Brain microvascular endothelial cell (primary cell): Measurements from ENCODE around the gene ARHGAP26.
A peak's percentile ranks its signal among the peaks of the same experiment; 100 is the strongest.
"Not testable (repeated sequence)": the region's sequence is repeated elsewhere in the genome, so short reads cannot be mapped to it uniquely, and the experiment has no call there.

Experiments used
- DNase-seq: peaks from one replicate; pipeline ENCODE4 v3.0.0-alpha.2; 2020
- H3K27ac ChIP-seq: fragments of 250-450 bp; sonication (Bioruptor Pico); 2 replicates; pipeline ENCODE4 v1.5.1; 2020; ENCODE audit warnings: mild to moderate bottlenecking, moderate library complexity
- H3K27me3 ChIP-seq: fragments of 250-450 bp; sonication (Bioruptor Pico); replicated peaks from 2 replicates; pipeline ENCODE4 v1.5.1; 2020; ENCODE audit warnings: mild to moderate bottlenecking
- H3K36me3 ChIP-seq: fragments of 250-450 bp; sonication (Bioruptor Pico); replicated peaks from 2 replicates; pipeline ENCODE4 v1.5.1; 2020; ENCODE audit warnings: mild to moderate bottlenecking
- H3K4me3 ChIP-seq: 2 replicates; pipeline ENCODE4 v1.5.1; 2011; ENCODE audit warnings: low read depth, mild to moderate bottlenecking, control low read depth, low read length, moderate library complexity
- CTCF ChIP-seq: IDR thresholded peaks from 2 replicates; pipeline ENCODE4 v1.5.1; 2011; ENCODE audit warnings: low read depth, mild to moderate bottlenecking, moderate library complexity, low read length, control low read depth, inconsistent platforms; ENCODE audit errors: missing control alignments
- in situ Hi-C: cut with HindIII; loops from 2 replicates; pipeline ENCODE4 v1.10.0; 2017; ENCODE audit warnings: low sequenced_read_pairs, low pct_ligation_motif_present

ARHGAP26 gene

GRCh38 chr5:142920849-142921612 lies 150.9 kb downstream of the ARHGAP26 start:
- no peaks in the 10 kb centered on the region for H3K27me3 ChIP-seq
- no peak overlapping the region for H3K27ac ChIP-seq
- no peak overlapping the region for H3K4me3 ChIP-seq
- in situ Hi-C loops, result no loop called here
- no peaks in the 10 kb centered on the region for H3K36me3 ChIP-seq
- no peak for TF ChIP-seq CTCF
- DNase-seq, result no peak

- H3K36me3 ChIP-seq, result no peaks in the 10 kb centered on the region
- no peaks in the 10 kb centered on the region for H3K27me3 ChIP-seq
- in situ Hi-C loops, result no loop called here
- no peak for DNase-seq
- H3K27ac ChIP-seq, result no peak overlapping the region
- H3K4me3 ChIP-seq, result no peak overlapping the region
- peak; percentile 25 for TF ChIP-seq CTCF
Observed at GRCh38 chr5:142922223-142922952, 152.2 kb downstream of the ARHGAP26 start.

GRCh38 chr5:142924135-142924883 lies 154.1 kb downstream of the ARHGAP26 start:
- no peak overlapping the region for H3K4me3 ChIP-seq
- in situ Hi-C loops, result no loop called here
- no peak for DNase-seq

GRCh38 chr5:142925795-142926194 lies 155.6 kb downstream of the ARHGAP26 start:
- Histone ChIP-seq H3K4me3 (no peak overlapping the region), H3K27me3 (no peaks in the 10 kb centered on the region), H3K36me3 (no peaks in the 10 kb centered on the region), H3K27ac (no peak overlapping the region)
- DNase-seq, result peak; percentile 70
- TF ChIP-seq CTCF, result no peak
- in situ Hi-C loops, result no loop called here

More at GRCh38 chr5:142924135-142924883, 154.1 kb downstream of the ARHGAP26 start:
- peak; percentile 43 for TF ChIP-seq CTCF
- no peaks in the 10 kb centered on the region for H3K27me3 ChIP-seq
- no peaks in the 10 kb centered on the region for H3K36me3 ChIP-seq
- no peak overlapping the region for H3K27ac ChIP-seq

- Histone ChIP-seq H3K4me3 (no peak overlapping the region), H3K27me3 (no peaks in the 10 kb centered on the region), H3K36me3 (no peaks in the 10 kb centered on the region), H3K27ac (no peak overlapping the region)
- in situ Hi-C loops, result no loop called here
- DNase-seq, result no peak
- TF ChIP-seq CTCF, result no peak
Observed at GRCh38 chr5:142926549-142926948, 156.4 kb downstream of the ARHGAP26 start.

- H3K4me3 ChIP-seq, H3K27ac ChIP-seq, H3K36me3 ChIP-seq, in situ Hi-C loops, DNase-seq, H3K27me3 ChIP-seq: not testable (repeated sequence)
Observed at GRCh38 chr5:142928999-142929398, 158.8 kb downstream of the ARHGAP26 start.
